Amygdala (tissue), 56 donors: Measurements from ENCODE around the gene PI3.

Source experiments
- DNase-seq, 56 donors: peaks; one replicate each; lab custom pipeline; 2025; lab: John Stamatoyannopoulos, UW

Gene PI3

DNA sequence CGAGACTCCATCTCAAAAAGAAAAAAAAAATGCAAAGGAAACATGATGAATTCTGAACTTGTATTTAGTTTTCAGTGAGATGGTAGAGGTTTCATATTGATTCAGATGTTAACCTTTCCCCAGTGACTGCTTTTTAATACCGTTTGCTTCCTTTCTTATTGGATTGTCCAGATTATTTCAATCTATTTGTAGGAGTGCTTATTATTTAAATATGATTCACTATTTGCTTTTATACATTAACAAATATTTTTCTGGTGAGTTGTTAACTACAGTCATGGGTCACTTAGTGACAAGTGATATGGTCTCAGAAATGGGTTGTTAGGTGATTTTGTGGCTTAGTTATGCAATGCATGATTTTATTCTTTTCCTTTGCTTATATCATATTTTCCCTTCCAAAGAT, 8.4 kb downstream of the PI3 start:
- no peak for DNase-seq

DNA sequence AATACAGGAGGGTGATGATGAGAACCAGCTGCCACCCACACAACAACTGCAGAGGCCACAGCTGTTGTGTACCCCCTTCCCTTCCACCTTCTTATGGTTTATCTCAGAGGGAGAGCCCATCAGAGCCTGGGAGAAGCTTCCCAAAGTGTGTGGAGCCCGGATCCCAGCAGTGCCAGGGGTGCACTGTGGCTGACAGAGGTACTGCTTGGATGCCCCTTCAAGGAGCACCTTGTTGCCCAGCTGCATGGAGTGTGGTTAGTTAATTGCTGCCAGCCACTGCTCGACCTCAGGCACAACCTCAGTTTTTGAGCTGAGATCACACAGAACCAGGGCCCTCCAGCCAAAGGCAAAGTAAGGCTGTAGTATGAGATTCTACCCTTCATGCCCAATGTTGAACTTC, 13.0 kb downstream of the PI3 start:
- DNase-seq: no peak

DNA sequence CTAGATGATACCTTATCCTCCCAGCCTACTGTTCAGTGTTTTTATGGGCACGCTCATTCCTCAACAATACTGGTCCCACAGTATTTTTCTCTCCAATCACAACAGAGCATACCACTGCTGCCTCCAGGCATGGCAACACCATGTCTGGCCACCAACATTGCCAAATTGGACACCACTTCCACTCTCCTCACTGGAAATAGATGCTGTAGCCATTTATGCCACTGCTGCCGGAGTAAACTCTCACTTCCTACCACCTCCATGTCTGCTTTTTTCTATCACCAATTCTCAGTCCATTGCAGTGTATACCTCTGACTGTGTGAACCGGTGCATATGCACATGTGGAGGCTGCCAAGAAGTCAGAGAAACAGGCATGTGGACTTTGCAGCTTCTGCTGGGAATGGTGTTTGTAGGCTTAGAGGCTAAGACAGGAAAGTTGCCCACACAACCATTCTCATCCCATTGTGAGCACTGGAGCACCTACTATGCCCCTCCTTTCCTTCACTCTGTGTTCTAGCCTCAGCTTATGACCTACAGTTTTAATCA, 14.4 kb downstream of the PI3 start:
- DNase-seq: no peak

DNA sequence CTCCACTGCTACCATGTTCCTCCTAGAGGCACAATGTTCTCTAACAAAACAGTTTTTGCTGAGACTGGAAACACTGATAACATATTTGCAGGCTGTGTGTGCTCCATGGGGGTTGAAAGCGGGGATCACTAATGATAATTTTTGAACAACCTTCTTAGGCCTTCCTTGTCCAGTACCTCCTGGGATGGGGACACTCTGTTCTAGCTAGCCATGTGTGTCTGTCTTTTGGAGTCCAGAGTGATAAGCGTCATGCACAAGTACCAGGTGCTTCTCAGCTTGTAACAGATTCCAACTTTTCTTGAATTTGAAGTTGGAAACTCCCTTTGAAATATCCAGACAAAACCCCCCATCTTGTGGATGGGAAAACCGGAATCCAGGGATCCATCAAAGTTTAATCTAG, 15.2 kb downstream of the PI3 start:
- no peak for DNase-seq

DNA sequence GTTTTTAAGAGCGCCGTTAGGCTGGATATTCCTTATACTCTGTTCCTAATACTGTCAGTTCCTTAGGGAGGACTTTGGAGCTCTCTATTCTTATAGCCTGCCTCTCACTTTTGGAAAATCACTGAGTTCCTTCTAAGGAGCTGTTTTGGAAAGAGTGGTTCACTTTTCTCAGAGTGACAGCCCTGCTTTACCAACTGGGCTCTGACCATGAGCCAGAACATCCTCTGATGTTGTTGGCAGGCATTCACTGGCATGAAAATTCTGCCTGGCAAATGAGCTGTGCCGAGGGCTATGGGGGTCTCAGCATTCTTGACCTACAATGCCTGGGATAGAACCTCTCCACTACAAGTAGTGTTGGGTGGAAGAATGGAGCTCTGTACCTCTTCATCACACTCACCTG, 17.2 kb downstream of the PI3 start:
- DNase-seq: no peak

DNA sequence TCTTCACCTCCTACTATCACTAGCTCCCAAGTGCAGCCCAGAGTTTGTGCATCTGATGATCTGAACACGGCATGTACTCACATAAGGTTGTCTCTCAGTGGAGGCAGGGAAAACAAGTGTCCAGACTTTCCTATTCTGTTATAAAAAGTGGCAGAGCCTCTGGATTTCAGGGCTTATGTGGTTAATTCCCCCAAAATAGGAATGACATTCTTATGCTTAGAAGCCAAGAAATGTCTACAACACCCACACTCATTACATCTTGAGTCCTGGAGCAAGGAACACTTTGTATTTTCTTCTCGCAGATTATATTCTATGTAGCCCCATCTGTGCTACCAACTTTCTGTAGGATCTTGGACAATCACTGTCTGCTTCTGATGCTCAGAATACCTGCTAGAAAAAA, 18.6 kb downstream of the PI3 start:
- no peak for DNase-seq

DNA sequence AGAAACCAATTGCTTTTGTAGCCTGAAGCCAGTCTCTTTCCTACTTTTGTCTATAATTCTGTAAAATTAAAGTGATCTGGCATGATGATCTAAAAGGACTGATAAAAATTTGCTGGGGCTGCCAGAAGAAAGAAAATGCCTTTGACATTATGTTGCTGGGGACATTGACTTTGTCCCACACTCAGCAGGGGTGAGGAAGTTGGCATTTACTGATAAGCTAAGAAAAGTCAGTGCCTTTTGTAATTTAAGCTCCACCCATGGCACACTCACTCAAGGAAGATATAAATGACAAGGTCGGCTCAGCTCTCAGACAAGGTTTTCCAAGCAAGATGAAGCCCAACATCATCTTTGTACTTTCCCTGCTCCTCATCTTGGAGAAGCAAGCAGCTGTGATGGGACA, 32.0 kb downstream of the PI3 start, which contains the start of gene SEMG1:
TSS of gene SEMG1 (plus strand) at position 309 of the 400 bp plus-strand sequence. CDS start at position 330, 21 bp downstream.
- no peak for DNase-seq

DNA sequence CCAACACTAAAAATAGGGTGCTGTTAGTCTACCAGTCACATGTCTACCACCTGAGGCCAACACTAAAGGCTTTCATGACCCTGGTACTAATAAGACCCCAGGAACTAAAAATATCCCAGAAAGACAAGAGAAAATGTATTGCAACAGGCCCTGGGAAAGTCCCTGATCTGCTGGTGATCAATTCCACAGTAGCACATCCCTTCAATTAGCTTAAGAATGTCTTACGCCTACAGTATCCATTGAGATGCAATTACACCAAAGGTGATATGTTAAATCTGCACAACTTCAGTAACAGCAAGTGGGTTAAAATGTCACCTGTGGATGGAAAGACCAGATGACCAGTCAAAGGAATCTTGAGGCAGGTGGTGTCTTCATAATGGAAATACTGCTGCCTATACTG, 35.2 kb downstream of the PI3 start:
- no peak for DNase-seq

DNA sequence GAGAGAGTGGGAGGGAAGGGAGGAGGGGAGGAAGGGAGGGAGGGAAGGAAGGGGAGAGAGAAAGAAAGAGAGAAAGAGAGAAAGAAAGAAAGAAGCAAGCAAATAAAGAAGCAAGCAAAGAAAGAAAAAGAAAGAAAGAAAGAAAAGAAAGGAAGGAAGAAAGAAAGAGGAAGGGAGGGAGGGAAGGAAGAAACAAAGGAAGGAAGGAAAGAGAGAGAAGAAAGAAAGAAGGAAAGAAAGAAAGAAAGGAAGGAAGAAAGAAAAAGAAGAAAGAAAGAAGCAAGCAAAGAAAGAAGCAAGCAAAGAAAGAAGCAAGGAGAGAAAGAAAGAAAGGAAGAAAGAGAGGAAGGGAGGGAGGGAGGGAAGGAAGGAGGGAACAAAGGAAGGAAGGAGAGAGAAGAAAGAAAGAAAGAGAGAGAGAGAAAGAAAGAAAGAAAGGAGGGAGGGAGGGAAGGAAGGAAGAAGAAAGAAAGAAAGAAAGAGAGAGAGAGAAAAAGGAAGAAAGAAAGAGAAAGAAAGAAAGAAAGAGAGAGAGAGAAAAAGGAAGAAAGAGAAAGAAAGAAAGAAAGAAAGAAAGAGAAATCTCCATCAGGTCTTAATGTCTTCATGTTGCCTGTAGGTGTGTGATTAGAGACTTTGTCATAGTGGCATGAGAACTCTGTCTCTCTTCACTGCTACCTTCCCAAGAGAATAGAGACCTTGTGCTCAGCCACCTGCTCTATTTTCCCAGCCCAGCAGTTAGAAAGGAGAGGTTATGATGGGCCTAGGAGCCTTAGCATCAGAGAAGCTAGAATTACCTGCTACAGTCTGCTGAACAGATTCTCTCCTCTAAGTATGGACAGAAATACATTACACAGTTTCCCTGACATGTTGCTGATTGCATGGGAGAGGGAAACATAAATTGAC, 37.1 kb downstream of the PI3 start:
- no peak for DNase-seq

DNA sequence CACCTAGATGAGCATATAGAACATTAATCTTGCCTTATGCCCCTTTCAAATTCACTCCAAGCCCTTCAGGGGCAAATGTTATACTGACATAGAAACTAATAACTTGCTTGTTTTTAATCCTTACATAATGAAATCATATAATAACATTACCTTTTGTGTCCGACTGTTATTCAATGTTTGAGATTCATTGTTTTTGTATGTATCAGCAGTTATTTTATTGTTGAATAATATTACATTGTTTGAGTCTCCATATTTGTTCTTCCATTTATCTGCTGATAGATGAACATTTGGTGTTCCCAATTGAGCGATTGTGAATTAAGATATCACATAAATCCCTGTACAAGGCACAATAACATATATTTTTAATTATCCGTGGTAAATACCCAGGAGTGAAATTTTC, 38.1 kb downstream of the PI3 start:
- no peak for DNase-seq

DNA sequence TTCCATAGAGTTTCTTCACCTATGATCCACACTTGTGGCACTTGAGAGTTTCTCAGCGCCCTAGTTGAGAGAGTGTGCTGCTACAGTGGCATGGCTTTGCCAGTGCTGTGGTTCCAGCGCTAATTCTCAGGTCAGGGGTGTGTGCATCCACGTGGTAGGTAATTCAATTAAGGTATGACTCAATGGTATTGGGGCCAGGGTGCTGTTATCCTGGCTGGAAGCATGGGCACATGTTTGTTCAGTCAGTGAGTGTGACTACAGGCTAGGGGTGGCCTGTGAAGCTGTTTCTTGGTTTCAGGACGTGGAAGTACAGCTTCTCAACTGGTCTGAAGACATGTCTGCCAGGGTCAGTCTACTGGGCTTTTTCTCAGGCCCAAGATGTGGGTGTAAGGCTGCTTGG, 43.4 kb downstream of the PI3 start:
- DNase-seq: no peak

DNA sequence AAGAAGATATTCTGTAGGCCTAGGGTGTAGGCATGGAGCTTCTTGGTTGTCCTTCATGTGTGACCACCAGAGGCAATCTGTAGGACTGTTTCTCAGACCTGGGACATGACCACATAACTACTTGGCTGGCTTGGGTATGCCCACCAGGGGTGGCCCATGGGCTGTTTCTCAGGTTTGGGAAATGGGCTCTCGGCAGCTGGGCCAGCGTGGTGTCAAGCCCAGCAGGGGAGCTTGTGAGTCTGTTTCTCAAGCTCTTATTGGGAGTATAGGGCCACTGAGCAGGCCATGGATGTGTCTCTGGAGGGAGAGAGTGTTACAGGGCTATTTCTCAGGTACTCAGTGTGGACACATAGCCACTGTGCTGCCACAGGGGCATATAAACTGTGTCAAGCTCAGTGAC, 43.9 kb downstream of the PI3 start:
- no peak for DNase-seq

DNA sequence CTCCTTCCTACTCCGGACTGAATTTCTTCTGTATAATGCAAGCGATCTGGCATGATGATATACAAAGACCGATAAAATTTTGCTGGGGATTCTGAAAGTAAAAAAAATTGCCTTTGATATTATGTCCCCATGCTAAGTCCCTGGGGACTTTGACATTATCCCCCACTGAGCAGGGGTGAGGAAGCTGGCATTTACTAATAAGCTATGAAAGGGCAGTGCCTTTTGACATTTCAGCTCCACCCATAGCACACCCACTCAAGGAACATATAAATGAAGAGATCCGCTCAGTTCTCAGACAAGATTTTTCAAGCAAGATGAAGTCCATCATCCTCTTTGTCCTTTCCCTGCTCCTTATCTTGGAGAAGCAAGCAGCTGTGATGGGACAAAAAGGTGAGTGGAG, 46.4 kb downstream of the PI3 start, which contains the start of gene SEMG2:
TSS of gene SEMG2 (plus strand) at position 298 of the 400 bp plus-strand sequence. CDS start at position 315, 17 bp downstream.
- DNase-seq: no peak

DNA sequence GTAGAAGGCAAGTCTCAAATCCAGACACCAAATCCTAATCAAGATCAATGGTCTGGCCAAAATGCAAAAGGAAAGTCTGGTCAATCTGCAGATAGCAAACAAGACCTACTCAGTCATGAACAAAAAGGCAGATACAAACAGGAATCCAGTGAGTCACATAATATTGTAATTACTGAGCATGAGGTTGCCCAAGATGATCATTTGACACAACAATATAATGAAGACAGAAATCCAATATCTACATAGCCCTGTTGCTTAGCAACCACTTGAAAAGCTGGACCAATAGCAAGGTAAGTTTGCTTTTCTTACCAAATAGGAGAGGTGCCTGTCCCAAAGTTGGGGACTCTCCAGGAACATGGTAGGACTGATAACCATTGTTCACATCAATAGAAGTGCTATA, 48.4 kb downstream of the PI3 start:
- DNase-seq: no peak
